Cardiac fibroblast (primary cell): ENCODE measurements around the gene RPS21.
A peak's percentile ranks its signal among the peaks of the same experiment; 100 is the strongest.

Experiments used
- DNase-seq, 2 donors: peaks; one replicate each; pipeline versions ENCODE4 v3.0.0 to v3.0.0-alpha.2; 2010; ENCODE audit warnings: low read depth in 2 of 2
- H3K4me3 ChIP-seq, 2 donors: replicated peaks in 1 of 2; 1 replicate in 1 of 2; 2 replicates in 1 of 2; pipeline ENCODE4 v1.5.1; 2011; ENCODE audit warnings: low read depth in 2 of 2, low read length in 2 of 2, mild to moderate bottlenecking in 2 of 2, moderate library complexity in 1 of 2
- TF ChIP-seq, protein P1 (sequence below): IDR thresholded peaks from one replicate; pipeline ENCODE4 v1.5.1; 2011; ENCODE audit warnings: low read depth, mild to moderate bottlenecking, low read length, inconsistent platforms

The RPS21 gene

DNA sequence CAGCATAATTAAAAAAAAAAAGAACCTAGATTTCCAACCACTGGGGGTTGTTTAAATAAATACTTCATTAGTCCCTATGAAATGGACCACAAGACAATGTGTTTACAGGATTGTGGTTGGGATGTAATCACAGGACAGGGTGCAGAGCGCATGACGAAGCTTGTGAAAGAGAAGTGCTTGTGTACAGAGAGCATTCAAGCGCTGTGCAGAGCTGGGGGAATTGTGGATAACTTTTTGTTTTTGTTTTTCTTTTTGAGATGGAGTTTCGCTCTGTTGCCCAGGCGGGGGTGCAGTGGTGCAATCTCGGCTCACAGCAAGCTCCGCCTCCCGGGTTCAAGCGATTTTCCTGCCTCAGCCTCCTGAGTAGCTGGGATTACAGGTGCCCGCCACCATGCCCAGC, 42.1 kb upstream of the RPS21 start:
- H3K4me3 ChIP-seq: no peak overlapping the region
- TF ChIP-seq, protein P1, sequence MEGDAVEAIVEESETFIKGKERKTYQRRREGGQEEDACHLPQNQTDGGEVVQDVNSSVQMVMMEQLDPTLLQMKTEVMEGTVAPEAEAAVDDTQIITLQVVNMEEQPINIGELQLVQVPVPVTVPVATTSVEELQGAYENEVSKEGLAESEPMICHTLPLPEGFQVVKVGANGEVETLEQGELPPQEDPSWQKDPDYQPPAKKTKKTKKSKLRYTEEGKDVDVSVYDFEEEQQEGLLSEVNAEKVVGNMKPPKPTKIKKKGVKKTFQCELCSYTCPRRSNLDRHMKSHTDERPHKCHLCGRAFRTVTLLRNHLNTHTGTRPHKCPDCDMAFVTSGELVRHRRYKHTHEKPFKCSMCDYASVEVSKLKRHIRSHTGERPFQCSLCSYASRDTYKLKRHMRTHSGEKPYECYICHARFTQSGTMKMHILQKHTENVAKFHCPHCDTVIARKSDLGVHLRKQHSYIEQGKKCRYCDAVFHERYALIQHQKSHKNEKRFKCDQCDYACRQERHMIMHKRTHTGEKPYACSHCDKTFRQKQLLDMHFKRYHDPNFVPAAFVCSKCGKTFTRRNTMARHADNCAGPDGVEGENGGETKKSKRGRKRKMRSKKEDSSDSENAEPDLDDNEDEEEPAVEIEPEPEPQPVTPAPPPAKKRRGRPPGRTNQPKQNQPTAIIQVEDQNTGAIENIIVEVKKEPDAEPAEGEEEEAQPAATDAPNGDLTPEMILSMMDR: no peak
- DNase-seq: no peak

DNA sequence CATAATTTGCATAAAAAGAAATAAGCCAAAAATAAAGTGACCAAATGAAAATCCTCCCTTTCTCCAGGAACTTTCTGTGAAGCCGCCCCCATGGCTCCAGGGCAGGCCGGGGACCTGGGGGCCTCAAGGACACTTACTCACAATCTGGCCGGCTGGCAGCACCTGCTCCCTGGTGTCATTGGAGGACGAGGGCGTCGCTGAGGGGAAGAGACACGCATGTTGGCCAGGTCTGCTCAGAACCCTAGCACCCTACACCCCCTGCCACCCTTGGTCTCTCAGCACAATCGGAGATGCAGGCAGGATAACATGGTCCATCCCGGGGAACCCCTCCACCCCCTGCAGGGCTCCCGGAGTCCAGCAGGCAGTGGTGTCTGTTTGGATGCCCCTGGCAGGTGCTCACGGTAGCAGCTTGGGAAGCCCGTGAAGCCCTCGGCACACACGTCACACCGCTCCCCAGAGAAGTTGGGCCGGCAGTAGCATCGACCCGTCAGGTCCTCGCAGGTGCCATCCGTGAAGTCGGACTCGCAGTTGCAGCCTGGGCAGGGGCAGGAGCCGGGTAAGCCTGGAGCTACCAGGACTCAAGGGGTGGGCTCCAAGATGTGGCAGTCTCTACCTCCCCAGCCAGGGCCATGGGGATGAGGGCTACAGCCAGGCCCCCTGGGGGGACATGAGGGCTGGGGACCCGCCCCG, 41.1 kb upstream of the RPS21 start:
- H3K4me3 ChIP-seq: no peak overlapping the region
- TF ChIP-seq, protein P1: peak; percentile 2
- DNase-seq: no peak

DNA sequence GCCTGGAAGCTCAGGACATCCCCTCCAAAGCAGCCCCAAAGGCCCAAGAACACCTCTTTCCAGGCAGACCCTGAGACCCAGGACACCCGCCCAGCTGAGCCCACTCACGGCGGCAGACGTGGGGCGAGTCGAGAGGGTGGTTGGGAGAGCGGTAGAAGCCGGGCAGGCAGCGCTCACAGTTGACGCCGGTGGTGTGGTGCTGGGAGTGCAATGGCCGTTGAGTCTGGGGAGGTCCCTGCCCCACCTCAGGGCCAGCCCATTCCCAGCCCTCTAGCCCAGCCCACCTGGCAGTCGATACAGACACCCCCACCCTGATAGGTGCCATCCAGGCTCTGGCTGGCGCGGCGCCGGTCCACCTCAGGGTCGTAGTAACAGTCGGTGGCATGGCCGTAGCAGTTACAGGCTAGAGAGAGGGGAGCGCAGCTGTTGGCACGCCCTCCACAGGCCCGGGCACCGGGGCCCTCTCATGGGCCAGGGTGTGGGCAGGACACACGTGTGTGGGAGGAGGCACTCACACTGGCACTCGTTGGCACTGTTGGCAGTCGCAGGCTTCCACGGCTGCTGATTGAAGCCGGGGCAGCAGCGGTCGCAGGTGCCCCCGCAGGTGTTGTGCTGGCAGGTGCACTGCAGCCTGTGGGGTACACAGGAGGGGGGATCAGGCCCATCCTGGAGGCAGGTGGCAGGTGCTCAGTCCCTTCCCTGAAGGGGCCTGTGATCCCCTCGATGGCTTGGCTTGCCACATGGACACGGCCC, 40.3 kb upstream of the RPS21 start:
- TF ChIP-seq, protein P1: no peak
- H3K4me3 ChIP-seq: no peak overlapping the region
- DNase-seq: no peak

DNA sequence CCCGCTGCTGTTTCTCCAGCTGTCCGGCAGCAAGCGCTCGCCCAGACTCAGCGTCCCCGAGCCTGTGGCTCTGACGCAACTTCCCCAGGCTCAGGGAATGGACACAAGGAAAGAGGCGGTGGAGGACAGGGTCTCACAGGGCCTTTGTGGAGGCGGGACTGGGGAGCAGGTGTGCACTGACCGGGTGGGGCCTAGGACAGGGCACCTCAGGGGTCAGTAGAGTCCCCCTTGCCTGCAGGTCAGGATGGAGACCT, 39.8 kb upstream of the RPS21 start:
- no peak for DNase-seq
- TF ChIP-seq, protein P1: no peak
- no peak overlapping the region for H3K4me3 ChIP-seq

DNA sequence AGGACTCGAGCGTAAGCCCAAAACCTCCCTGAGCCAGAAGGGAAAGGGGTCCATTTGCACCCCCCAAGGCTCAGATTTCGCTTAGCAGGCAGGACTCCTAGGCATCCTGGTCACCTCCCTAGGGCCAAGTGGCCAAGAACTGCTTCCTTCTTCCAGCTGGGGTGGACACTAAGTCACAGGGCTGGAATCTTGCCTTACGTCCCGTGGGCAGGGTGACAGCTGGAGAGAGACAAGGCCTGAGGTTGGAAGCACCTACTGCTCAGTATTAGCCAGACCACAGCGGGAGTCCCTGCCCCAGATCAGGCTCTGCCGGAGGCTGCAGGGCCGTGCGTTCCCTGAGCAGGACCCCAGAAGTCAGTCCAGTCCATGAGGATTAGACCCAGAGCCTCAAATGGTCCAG, 39.5 kb upstream of the RPS21 start:
- DNase-seq: no peak
- no peak overlapping the region for H3K4me3 ChIP-seq
- TF ChIP-seq, protein P1: no peak

DNA sequence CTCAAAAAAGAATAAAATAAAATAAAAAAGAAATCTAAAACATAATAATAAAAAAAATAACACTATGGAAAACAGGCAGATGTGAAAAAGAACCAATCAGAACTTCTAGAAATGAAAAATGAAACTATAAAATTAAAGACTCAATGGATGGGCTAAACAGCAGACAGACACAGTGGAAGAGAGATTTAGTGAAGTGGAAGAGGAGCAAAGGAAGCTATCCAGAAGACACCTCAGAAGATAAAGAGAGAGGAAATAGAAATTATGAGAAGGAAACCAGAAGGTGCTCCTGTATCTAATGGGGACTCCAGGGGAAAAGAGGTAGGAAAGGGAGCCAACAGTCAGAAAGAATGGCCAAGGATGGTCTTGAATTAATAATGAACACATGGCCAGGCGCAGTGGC, 38.3 kb upstream of the RPS21 start:
- TF ChIP-seq, protein P1: no peak

More for the DNA sequence above, 38.3 kb upstream of the RPS21 start:
- no peak overlapping the region for H3K4me3 ChIP-seq
- no peak for DNase-seq
